GM18868 (cell line): ENCODE data around the gene SYTL3.
A peak's percentile ranks its signal among the peaks of the same experiment; 100 is the strongest.
"Not testable (repeated sequence)": the region's sequence is repeated elsewhere in the genome, so short reads cannot be mapped to it uniquely, and the experiment has no call there.

ENCODE experiments used
- ATAC-seq: cut with Tn5 transposase; IDR thresholded peaks from one replicate; pipeline ENCODE4 v1.9.1; 2021; ENCODE audit warnings: mild to moderate bottlenecking, moderate library complexity; ENCODE audit not compliant: unreplicated experiment

SYTL3 gene

GRCh38 chr6:158649289-158650143 is at the start of gene SYTL3:
Gene SYTL3 (plus strand): TSS chr6:158650054. CDS start chr6:158663269, 13,215 bp downstream.
- peak; percentile 59 for ATAC-seq

- no peak for ATAC-seq
These were observed 46.4 kb upstream of the SYTL3 start for GRCh38 chr6:158603261-158604047.

- ATAC-seq, result no peak
These were observed 45.8 kb upstream of the SYTL3 start for GRCh38 chr6:158604048-158604406.

- ATAC-seq, result peak; percentile 49
These were observed 44.5 kb upstream of the SYTL3 start for GRCh38 chr6:158605266-158605878.

GRCh38 chr6:158606011-158606410 is 43.8 kb upstream of the SYTL3 start:
- not testable (repeated sequence) for ATAC-seq

- ATAC-seq, result no peak
These were observed 42.9 kb upstream of the SYTL3 start for GRCh38 chr6:158606935-158607334.

GRCh38 chr6:158607411-158608170 is 42.3 kb upstream of the SYTL3 start:
- ATAC-seq, result no peak

- ATAC-seq, result no peak
These were observed 41.6 kb upstream of the SYTL3 start for GRCh38 chr6:158608221-158608620.

- ATAC-seq, result no peak
These were observed 40.2 kb upstream of the SYTL3 start for GRCh38 chr6:158609455-158610155.

- ATAC-seq, result no peak
These were observed 39.4 kb upstream of the SYTL3 start for GRCh38 chr6:158610319-158610968.

- ATAC-seq, result no peak
These were observed 38.8 kb upstream of the SYTL3 start for GRCh38 chr6:158611039-158611438.

- ATAC-seq, result no peak
These were observed 38.1 kb upstream of the SYTL3 start for GRCh38 chr6:158611541-158612370.

- not testable (repeated sequence) for ATAC-seq
These were observed 35.2 kb upstream of the SYTL3 start for GRCh38 chr6:158614606-158615005.

GRCh38 chr6:158618289-158618688 is 31.6 kb upstream of the SYTL3 start:
- ATAC-seq, result not testable (repeated sequence)

GRCh38 chr6:158619922-158620801 is 29.7 kb upstream of the SYTL3 start:
- no peak for ATAC-seq

GRCh38 chr6:158620963-158621693 is 28.7 kb upstream of the SYTL3 start:
- no peak for ATAC-seq
